CD14-positive monocyte (primary cell): ENCODE data around the gene SOCS3. TPM values are rescaled to one million over a fixed set of nuclear protein-coding genes. Genes with fewer than 3 reads are reported as not detected.

Source experiments
- DNase-seq, 3 donors: peaks; one replicate each; pipeline ENCODE4 v3.0.0-alpha.2; 2011 to 2022
- H2AFZ ChIP-seq: 2 replicates; pipeline ENCODE4 v1.6.0; 2012; ENCODE audit warnings: mild to moderate bottlenecking, low read depth, low read length, inconsistent platforms; ENCODE audit not compliant: insufficient read depth, poor library complexity, severe bottlenecking
- H3K27ac ChIP-seq, 2 donors: 1 replicate in 1 of 2; 2 replicates in 1 of 2; pipeline ENCODE4 v1.5.1; 2012 to 2013; ENCODE audit warnings: low read length in 2 of 2, control low read depth in 1 of 2, inconsistent platforms in 1 of 2, low read depth in 1 of 2, mild to moderate bottlenecking in 1 of 2
- H3K27me3 ChIP-seq, 2 donors: one replicate each; pipeline versions ENCODE4 v1.6.0 to v1.6.1; 2011 to 2013; ENCODE audit warnings: low read length in 2 of 2; ENCODE audit not compliant: control insufficient read depth in 2 of 2, insufficient read depth in 2 of 2
- H3K36me3 ChIP-seq, 2 donors: replicated peaks in 1 of 2; 1 replicate in 1 of 2; 2 replicates in 1 of 2; pipeline versions ENCODE4 v1.5.1 to v1.6.1; 2012 to 2013; ENCODE audit warnings: low read length in 2 of 2, control low read depth in 1 of 2, inconsistent platforms in 1 of 2, mild to moderate bottlenecking in 1 of 2; ENCODE audit not compliant: insufficient read depth in 2 of 2, control insufficient read depth in 1 of 2
- H3K4me1 ChIP-seq, 2 donors: 1 replicate in 1 of 2; 2 replicates in 1 of 2; pipeline versions ENCODE4 v1.5.1 to v1.6.1; 2012 to 2013; ENCODE audit warnings: low read length in 2 of 2, control low read depth in 1 of 2, inconsistent platforms in 1 of 2, mild to moderate bottlenecking in 1 of 2, moderate library complexity in 1 of 2; ENCODE audit not compliant: insufficient read depth in 2 of 2, control insufficient read depth in 1 of 2
- H3K4me2 ChIP-seq: replicated peaks from 2 replicates; pipeline ENCODE3; 2012; ENCODE audit warnings: low read length, moderate library complexity, mild to moderate bottlenecking; ENCODE audit not compliant: poor library complexity, severe bottlenecking; ENCODE audit errors: extremely low read depth
- H3K4me3 ChIP-seq, 3 experiments: fragments of 200-600 bp in 1 of 3; sonication (generic) in 1 of 3; replicated peaks in 1 of 3; 1 replicate in 2 of 3; 2 replicates in 1 of 3; pipeline ENCODE4 v1.5.1; 2011 to 2013; ENCODE audit warnings: low read length in 3 of 3, mild to moderate bottlenecking in 3 of 3, control low read depth in 2 of 3, low read depth in 2 of 3, inconsistent platforms in 1 of 3, moderate library complexity in 1 of 3
- H3K79me2 ChIP-seq: 2 replicates; pipeline ENCODE4 v1.6.0; 2012; ENCODE audit warnings: mild to moderate bottlenecking, control low read depth, inconsistent platforms, low read length, moderate library complexity; ENCODE audit not compliant: insufficient read depth
- H3K9ac ChIP-seq: 2 replicates; pipeline ENCODE4 v1.6.0; 2017; ENCODE audit warnings: low read length, mild to moderate bottlenecking; ENCODE audit not compliant: insufficient read depth, poor library complexity, severe bottlenecking
- H3K9me3 ChIP-seq, 2 donors: replicated peaks in 1 of 2; 1 replicate in 1 of 2; 2 replicates in 1 of 2; pipeline versions ENCODE4 v1.5.1 to v1.6.1; 2012 to 2013; ENCODE audit warnings: low read length in 2 of 2, control low read depth in 1 of 2; ENCODE audit not compliant: control insufficient read depth in 1 of 2, insufficient read depth in 1 of 2
- H4K20me1 ChIP-seq: 2 replicates; pipeline ENCODE4 v1.6.0; 2012; ENCODE audit warnings: mild to moderate bottlenecking, low read length, control low read depth, moderate library complexity; ENCODE audit not compliant: insufficient read depth
- H3K27ac Mint-ChIP-seq, 7 donors: one replicate each; pipeline ENCODE4 v1.8.0; 2020; ENCODE audit warnings: mild to moderate bottlenecking in 7 of 7, mixed read lengths in 7 of 7, moderate library complexity in 6 of 7, inconsistent platforms in 2 of 7
- H3K27me3 Mint-ChIP-seq, 3 donors: one replicate each; pipeline ENCODE4 v1.8.0; 2021 to 2022; ENCODE audit warnings: low read depth in 3 of 3, mild to moderate bottlenecking in 3 of 3, mixed read lengths in 3 of 3, moderate library complexity in 3 of 3, inconsistent platforms in 1 of 3
- H3K36me3 Mint-ChIP-seq, 2 donors: one replicate each; pipeline ENCODE4 v1.8.0; 2020; ENCODE audit warnings: mixed read lengths in 2 of 2, inconsistent platforms in 1 of 2, mild to moderate bottlenecking in 1 of 2
- H3K4me1 Mint-ChIP-seq: one replicate; pipeline ENCODE4 v1.8.0; 2020; ENCODE audit warnings: mild to moderate bottlenecking, mixed read lengths
- H3K4me3 Mint-ChIP-seq, 2 donors: one replicate each; pipeline ENCODE4 v1.8.0; 2020; ENCODE audit warnings: mild to moderate bottlenecking in 2 of 2, mixed read lengths in 2 of 2, moderate library complexity in 1 of 2
- H3K9me3 Mint-ChIP-seq, 7 donors: one replicate each; pipeline ENCODE4 v1.8.0; 2020 to 2022; ENCODE audit warnings: mixed read lengths in 7 of 7, mild to moderate bottlenecking in 6 of 7, moderate library complexity in 6 of 7, inconsistent platforms in 2 of 7
- CTCF ChIP-seq: fragments of 200-600 bp; IDR thresholded peaks from one replicate; pipeline ENCODE4 v1.8.0; 2022; ENCODE audit warnings: antibody characterized with exemption, mild to moderate bottlenecking
- WGBS: methylation state at CpG from one replicate; pipeline ENCODE4 v1.1.5; 2013; ENCODE audit warnings: missing lambda C conversion rate; ENCODE audit not compliant: insufficient coverage; 5-methylcytosine and 5-hydroxymethylcytosine counted together
- intact Hi-C, 2 donors: fragments of 100-400 bp; cut with micrococcal nuclease; formaldehyde crosslinking; loops; one replicate each; pipeline versions ENCODE4 v1.15.0 to v1.15.1; 2023
- polyA plus RNA-seq, 3 donors: library from polyadenylated mRNA; depleted of rRNA in 1 of 3; unstranded in 2 of 3; stranded (reverse) in 1 of 3; fragments of 300-500 nt in 2 of 3; fragments of >200 nt in 1 of 3; fragmentation: Illumina TruSeq in 2 of 3; gene quantifications; 1 replicate in 2 of 3; 2 replicates in 1 of 3; pipeline ENCODE4 v1.2.3, GENCODE V29; 2012 to 2021

The SOCS3 gene
- polyA plus RNA-seq, 3 donors = 123 to 441 (median 144) TPM

GRCh38 chr17:78369791-78370381 is 10.0 kb upstream of the SOCS3 start:
- Histone ChIP-seq H3K9me3 (no peaks in the 10 kb centered on the region), H3K4me1 (peaks cover 6 to 9% of the 10 kb centered on the region in 2 donors), H3K9ac (no peak overlapping the region), H3K4me2 (no peak overlapping the region), H3K79me2 (no peaks in the 10 kb centered on the region), H3K27me3 (peaks cover 0 to 15% of the 10 kb centered on the region in 2 donors), H3K27ac (no peak overlapping the region), H3K36me3 (no peaks in the 10 kb centered on the region), H3K4me3 (no peak overlapping the region), H2AFZ (no peak overlapping the region), H4K20me1 (no peaks in the 10 kb centered on the region)
- Mint-ChIP-seq H3K4me3 (no peak overlapping the region), H3K4me1 (peaks cover 14% of the 10 kb centered on the region), H3K9me3 (no peaks in the 10 kb centered on the region), H3K36me3 (peaks cover 0 to 5% of the 10 kb centered on the region in 2 donors), H3K27ac (no peak overlapping the region), H3K27me3 (peaks cover 15 to 20% (median 18%) of the 10 kb centered on the region in 3 donors)
- TF ChIP-seq CTCF = no peak
- no peak for DNase-seq
- intact Hi-C loops = no loop called here
- 78% methylated on average over 8 of the region's 13 CpGs for WGBS

GRCh38 chr17:78368854-78369495 is 9.1 kb upstream of the SOCS3 start:
- H2AFZ ChIP-seq = no peak overlapping the region
- H3K4me2 ChIP-seq = no peak overlapping the region
- intact Hi-C loops = no loop called here
- peaks cover 23 to 28% (median 27%) of the 10 kb centered on the region in 3 donors for H3K27me3 Mint-ChIP-seq
- H3K79me2 ChIP-seq = no peaks in the 10 kb centered on the region
- no peaks in the 10 kb centered on the region for H3K36me3 ChIP-seq
- H3K4me1 ChIP-seq = peaks cover 0 to 5% of the 10 kb centered on the region in 2 donors
- peaks cover 13% of the 10 kb centered on the region for H3K4me1 Mint-ChIP-seq
- no peaks in the 10 kb centered on the region for H3K9me3 ChIP-seq
- no peak overlapping the region for H3K9ac ChIP-seq
- no peak for DNase-seq
- H3K4me3 Mint-ChIP-seq = no peak overlapping the region
- no peaks in the 10 kb centered on the region for H3K36me3 Mint-ChIP-seq
- peak overlapping the region in 1 of 7 donors; percentile 76 for H3K27ac Mint-ChIP-seq
- H3K27me3 ChIP-seq = peaks cover 0 to 24% of the 10 kb centered on the region in 2 donors
- no peak overlapping the region for H3K4me3 ChIP-seq
- no peaks in the 10 kb centered on the region for H3K9me3 Mint-ChIP-seq
- no CpG with 5 or more reads among the region's 8 CpGs for WGBS
- H3K27ac ChIP-seq = no peak overlapping the region
- no peak for TF ChIP-seq CTCF
- no peaks in the 10 kb centered on the region for H4K20me1 ChIP-seq
